CD14-positive monocyte (primary cell): ENCODE results near the gene GSTO2. TPM values are rescaled to one million over a fixed set of nuclear protein-coding genes. Genes with fewer than 3 reads are reported as not detected.

Source experiments
- DNase-seq, 3 donors: peaks; one replicate each; pipeline ENCODE4 v3.0.0-alpha.2; 2011 to 2022
- H2AFZ ChIP-seq: 2 replicates; pipeline ENCODE4 v1.6.0; 2012; ENCODE audit warnings: mild to moderate bottlenecking, low read depth, low read length, inconsistent platforms; ENCODE audit not compliant: insufficient read depth, poor library complexity, severe bottlenecking
- H3K27ac ChIP-seq, 2 donors: 1 replicate in 1 of 2; 2 replicates in 1 of 2; pipeline ENCODE4 v1.5.1; 2012 to 2013; ENCODE audit warnings: low read length in 2 of 2, control low read depth in 1 of 2, inconsistent platforms in 1 of 2, low read depth in 1 of 2, mild to moderate bottlenecking in 1 of 2
- H3K27me3 ChIP-seq, 2 donors: one replicate each; pipeline versions ENCODE4 v1.6.0 to v1.6.1; 2011 to 2013; ENCODE audit warnings: low read length in 2 of 2; ENCODE audit not compliant: control insufficient read depth in 2 of 2, insufficient read depth in 2 of 2
- H3K36me3 ChIP-seq, 2 donors: replicated peaks in 1 of 2; 1 replicate in 1 of 2; 2 replicates in 1 of 2; pipeline versions ENCODE4 v1.5.1 to v1.6.1; 2012 to 2013; ENCODE audit warnings: low read length in 2 of 2, control low read depth in 1 of 2, inconsistent platforms in 1 of 2, mild to moderate bottlenecking in 1 of 2; ENCODE audit not compliant: insufficient read depth in 2 of 2, control insufficient read depth in 1 of 2
- H3K4me1 ChIP-seq, 2 donors: 1 replicate in 1 of 2; 2 replicates in 1 of 2; pipeline versions ENCODE4 v1.5.1 to v1.6.1; 2012 to 2013; ENCODE audit warnings: low read length in 2 of 2, control low read depth in 1 of 2, inconsistent platforms in 1 of 2, mild to moderate bottlenecking in 1 of 2, moderate library complexity in 1 of 2; ENCODE audit not compliant: insufficient read depth in 2 of 2, control insufficient read depth in 1 of 2
- H3K4me2 ChIP-seq: replicated peaks from 2 replicates; pipeline ENCODE3; 2012; ENCODE audit warnings: low read length, moderate library complexity, mild to moderate bottlenecking; ENCODE audit not compliant: poor library complexity, severe bottlenecking; ENCODE audit errors: extremely low read depth
- H3K4me3 ChIP-seq, 3 experiments: fragments of 200-600 bp in 1 of 3; sonication (generic) in 1 of 3; replicated peaks in 1 of 3; 1 replicate in 2 of 3; 2 replicates in 1 of 3; pipeline ENCODE4 v1.5.1; 2011 to 2013; ENCODE audit warnings: low read length in 3 of 3, mild to moderate bottlenecking in 3 of 3, control low read depth in 2 of 3, low read depth in 2 of 3, inconsistent platforms in 1 of 3, moderate library complexity in 1 of 3
- H3K79me2 ChIP-seq: 2 replicates; pipeline ENCODE4 v1.6.0; 2012; ENCODE audit warnings: mild to moderate bottlenecking, control low read depth, inconsistent platforms, low read length, moderate library complexity; ENCODE audit not compliant: insufficient read depth
- H3K9ac ChIP-seq: 2 replicates; pipeline ENCODE4 v1.6.0; 2017; ENCODE audit warnings: low read length, mild to moderate bottlenecking; ENCODE audit not compliant: insufficient read depth, poor library complexity, severe bottlenecking
- H3K9me3 ChIP-seq, 2 donors: replicated peaks in 1 of 2; 1 replicate in 1 of 2; 2 replicates in 1 of 2; pipeline versions ENCODE4 v1.5.1 to v1.6.1; 2012 to 2013; ENCODE audit warnings: low read length in 2 of 2, control low read depth in 1 of 2; ENCODE audit not compliant: control insufficient read depth in 1 of 2, insufficient read depth in 1 of 2
- H4K20me1 ChIP-seq: 2 replicates; pipeline ENCODE4 v1.6.0; 2012; ENCODE audit warnings: mild to moderate bottlenecking, low read length, control low read depth, moderate library complexity; ENCODE audit not compliant: insufficient read depth
- H3K27ac Mint-ChIP-seq, 7 donors: one replicate each; pipeline ENCODE4 v1.8.0; 2020; ENCODE audit warnings: mild to moderate bottlenecking in 7 of 7, mixed read lengths in 7 of 7, moderate library complexity in 6 of 7, inconsistent platforms in 2 of 7
- H3K27me3 Mint-ChIP-seq, 3 donors: one replicate each; pipeline ENCODE4 v1.8.0; 2021 to 2022; ENCODE audit warnings: low read depth in 3 of 3, mild to moderate bottlenecking in 3 of 3, mixed read lengths in 3 of 3, moderate library complexity in 3 of 3, inconsistent platforms in 1 of 3
- H3K36me3 Mint-ChIP-seq, 2 donors: one replicate each; pipeline ENCODE4 v1.8.0; 2020; ENCODE audit warnings: mixed read lengths in 2 of 2, inconsistent platforms in 1 of 2, mild to moderate bottlenecking in 1 of 2
- H3K4me1 Mint-ChIP-seq: one replicate; pipeline ENCODE4 v1.8.0; 2020; ENCODE audit warnings: mild to moderate bottlenecking, mixed read lengths
- H3K4me3 Mint-ChIP-seq, 2 donors: one replicate each; pipeline ENCODE4 v1.8.0; 2020; ENCODE audit warnings: mild to moderate bottlenecking in 2 of 2, mixed read lengths in 2 of 2, moderate library complexity in 1 of 2
- H3K9me3 Mint-ChIP-seq, 7 donors: one replicate each; pipeline ENCODE4 v1.8.0; 2020 to 2022; ENCODE audit warnings: mixed read lengths in 7 of 7, mild to moderate bottlenecking in 6 of 7, moderate library complexity in 6 of 7, inconsistent platforms in 2 of 7
- CTCF ChIP-seq: fragments of 200-600 bp; IDR thresholded peaks from one replicate; pipeline ENCODE4 v1.8.0; 2022; ENCODE audit warnings: antibody characterized with exemption, mild to moderate bottlenecking
- WGBS: methylation state at CpG from one replicate; pipeline ENCODE4 v1.1.5; 2013; ENCODE audit warnings: missing lambda C conversion rate; ENCODE audit not compliant: insufficient coverage; 5-methylcytosine and 5-hydroxymethylcytosine counted together
- intact Hi-C, 2 donors: fragments of 100-400 bp; cut with micrococcal nuclease; formaldehyde crosslinking; loops; one replicate each; pipeline versions ENCODE4 v1.15.0 to v1.15.1; 2023
- polyA plus RNA-seq, 3 donors: library from polyadenylated mRNA; depleted of rRNA in 1 of 3; unstranded in 2 of 3; stranded (reverse) in 1 of 3; fragments of 300-500 nt in 2 of 3; fragments of >200 nt in 1 of 3; fragmentation: Illumina TruSeq in 2 of 3; gene quantifications; 1 replicate in 2 of 3; 2 replicates in 1 of 3; pipeline ENCODE4 v1.2.3, GENCODE V29; 2012 to 2021

Gene GSTO2
- polyA plus RNA-seq, 3 donors: 0.16 to 0.26 TPM; not detected in 1

- Histone ChIP-seq H3K79me2 (no peaks in the 10 kb centered on the region), H3K4me1 (no peaks in the 10 kb centered on the region), H2AFZ (no peak overlapping the region), H3K27ac (no peak overlapping the region), H3K4me2 (no peak overlapping the region), H3K9me3 (no peaks in the 10 kb centered on the region), H3K4me3 (no peak overlapping the region), H3K9ac (no peak overlapping the region), H3K36me3 (no peaks in the 10 kb centered on the region), H4K20me1 (no peaks in the 10 kb centered on the region), H3K27me3 (no peaks in the 10 kb centered on the region)
- peaks cover 1 to 7% (median 3%) of the 10 kb centered on the region in 3 donors for H3K27me3 Mint-ChIP-seq
- WGBS: 76% methylated on average over 5 of the region's 7 CpGs
- no peaks in the 10 kb centered on the region for H3K9me3 Mint-ChIP-seq
- H3K36me3 Mint-ChIP-seq: no peaks in the 10 kb centered on the region
- peaks cover 7% of the 10 kb centered on the region for H3K4me1 Mint-ChIP-seq
- H3K4me3 Mint-ChIP-seq: no peak overlapping the region
- intact Hi-C loops: no loop called here
- no peak overlapping the region for H3K27ac Mint-ChIP-seq
- no peak for TF ChIP-seq CTCF
- peak in 1 of 3 donors; percentile 40 for DNase-seq
Measured at GRCh38 chr10:104284846-104285245, 15.9 kb downstream of the GSTO2 start.

DNA sequence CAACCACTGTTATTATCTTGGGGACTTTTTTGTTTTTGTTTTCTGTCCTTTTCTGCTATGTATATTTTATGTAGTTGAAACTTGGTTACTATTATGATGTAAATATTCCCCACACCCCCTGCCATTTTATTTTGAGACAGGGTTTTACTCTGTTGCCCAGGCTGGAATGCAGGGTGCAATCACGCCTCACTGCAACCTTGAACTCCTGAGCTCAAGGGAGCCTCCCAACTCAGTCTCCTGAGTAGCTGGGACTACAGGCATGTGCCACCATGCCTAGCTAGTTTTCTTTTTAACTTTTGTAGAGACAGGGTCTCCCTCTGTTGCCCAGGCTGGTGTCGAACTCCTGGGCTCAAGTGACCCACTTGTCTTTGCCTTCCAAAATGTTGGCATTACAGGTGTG is 18.0 kb downstream of the GSTO2 start:
- Histone ChIP-seq H3K27ac (no peak overlapping the region), H3K4me2 (no peak overlapping the region), H3K9ac (no peak overlapping the region), H3K79me2 (no peaks in the 10 kb centered on the region), H2AFZ (no peak overlapping the region), H3K4me1 (peaks cover 3 to 5% of the 10 kb centered on the region in 2 donors), H3K9me3 (no peaks in the 10 kb centered on the region), H3K36me3 (no peaks in the 10 kb centered on the region), H3K4me3 (no peak overlapping the region), H3K27me3 (no peaks in the 10 kb centered on the region), H4K20me1 (no peaks in the 10 kb centered on the region)
- Mint-ChIP-seq H3K27me3 (peaks cover 1 to 11% (median 6%) of the 10 kb centered on the region in 3 donors), H3K27ac (no peak overlapping the region), H3K4me1 (peaks cover 18% of the 10 kb centered on the region), H3K36me3 (no peaks in the 10 kb centered on the region), H3K9me3 (no peaks in the 10 kb centered on the region), H3K4me3 (no peak overlapping the region)
- TF ChIP-seq CTCF: no peak
- WGBS: 100% methylated on average over 2 of the region's 2 CpGs
- intact Hi-C loops: no loop called here
- no peak for DNase-seq
